ENCODE measurements around the gene HAND2. TPM values are rescaled to one million over a fixed set of nuclear protein-coding genes. Genes with fewer than 3 reads are reported as not detected.

HAND2 gene
- polyA plus RNA-seq, 10 donors, result 0.15 to 2.5 (median 0.39) TPM; not detected in 3

GRCh38 chr4:173521467-173522159 lies 8.4 kb downstream of the HAND2 start:
- DNase-seq, result peak in 1 of 3 donors; percentile 44

- DNase-seq, result no peak
These were observed 9.0 kb downstream of the HAND2 start for GRCh38 chr4:173520921-173521466.

- DNase-seq, result no peak
These were observed 10.6 kb downstream of the HAND2 start for GRCh38 chr4:173519111-173520101.

GRCh38 chr4:173518425-173519102 lies 11.5 kb downstream of the HAND2 start:
- peak in 1 of 3 donors; percentile 34 for DNase-seq

- DNase-seq, result peak in 1 of 3 donors; percentile 43
These were observed 12.1 kb downstream of the HAND2 start for GRCh38 chr4:173517781-173518424.

GRCh38 chr4:173516621-173517524 lies 13.2 kb downstream of the HAND2 start:
- DNase-seq, result peak in 1 of 3 donors; percentile 64

- DNase-seq, result no peak
These were observed 14.6 kb downstream of the HAND2 start for GRCh38 chr4:173515458-173515857.

GRCh38 chr4:173514641-173515217 lies 15.3 kb downstream of the HAND2 start:
- no peak for DNase-seq

GRCh38 chr4:173513651-173514050 lies 16.4 kb downstream of the HAND2 start:
- DNase-seq, result no peak

- no peak for DNase-seq
These were observed 18.2 kb downstream of the HAND2 start for GRCh38 chr4:173511787-173512361.

- DNase-seq, result peak; percentile 33 to 89 (median 57)
These were observed 20.7 kb downstream of the HAND2 start for GRCh38 chr4:173509036-173510001.

- no peak for DNase-seq
These were observed 21.5 kb downstream of the HAND2 start for GRCh38 chr4:173508386-173509035.

- no peak for DNase-seq
These were observed 22.3 kb downstream of the HAND2 start for GRCh38 chr4:173507471-173508385.

GRCh38 chr4:173506597-173507211 lies 23.3 kb downstream of the HAND2 start:
- DNase-seq, result no peak

- peak in 1 of 3 donors; percentile 43 for DNase-seq
These were observed 24.0 kb downstream of the HAND2 start for GRCh38 chr4:173505924-173506518.

- DNase-seq, result no peak
These were observed 25.9 kb downstream of the HAND2 start for GRCh38 chr4:173504181-173504503.

Measured in muscle of back (tissue), 11 donors.